Sigmoid colon (tissue), 7 donors: ENCODE measurements around the gene DNAH9. TPM values are rescaled to one million over a fixed set of nuclear protein-coding genes. Genes with fewer than 3 reads are reported as not detected.

ENCODE experiments used
- DNase-seq: peaks from one replicate; pipeline ENCODE4 v3.0.0-alpha.2; 2019
- H3K27ac ChIP-seq, 4 donors: fragments of 200-600 bp; sonication (generic); one replicate each; pipeline ENCODE4 v1.5.1; 2016 to 2019; ENCODE audit warnings: mild to moderate bottlenecking in 1 of 4
- H3K27me3 ChIP-seq, 3 donors: fragments of 200-600 bp; sonication (generic); one replicate each; pipeline ENCODE4 v1.5.1; 2019; ENCODE audit warnings: mild to moderate bottlenecking in 1 of 3
- H3K36me3 ChIP-seq, 4 donors: fragments of 200-600 bp; sonication (generic); one replicate each; pipeline ENCODE4 v1.5.1; 2016 to 2019
- H3K4me1 ChIP-seq, 4 donors: fragments of 200-600 bp; sonication (generic); one replicate each; pipeline ENCODE4 v1.5.1; 2017 to 2019
- H3K4me3 ChIP-seq, 4 donors: fragments of 200-600 bp; sonication (generic); one replicate each; pipeline ENCODE4 v1.5.1; 2017 to 2019; ENCODE audit warnings: mild to moderate bottlenecking in 2 of 4, moderate library complexity in 1 of 4
- H3K9me3 ChIP-seq, 4 donors: fragments of 200-600 bp in 3 of 4; sonication (generic) in 3 of 4; one replicate each; pipeline versions ENCODE4 v1.5.1 to v1.6.1; 2013 to 2019
- CTCF ChIP-seq, 4 experiments: fragments of 450-650 bp in 3 of 4; fragments of 200-600 bp in 1 of 4; IDR thresholded peaks; one replicate each; pipeline ENCODE4 v1.5.1; 2016 to 2019; ENCODE audit warnings: antibody characterized with exemption in 4 of 4, mild to moderate bottlenecking in 3 of 4, moderate library complexity in 2 of 4
- EP300 ChIP-seq, 4 donors: sonication (generic); formaldehyde crosslinking; IDR thresholded peaks; one replicate each; pipeline ENCODE4 v1.6.1; 2017; ENCODE audit warnings: antibody characterized with exemption in 4 of 4
- POLR2A ChIP-seq, 2 donors: fragments of 450-650 bp; IDR thresholded peaks; one replicate each; pipeline ENCODE4 v1.6.1; 2016; ENCODE audit warnings: antibody characterized with exemption in 2 of 2, mild to moderate bottlenecking in 2 of 2, moderate library complexity in 2 of 2
- POLR2AphosphoS5 ChIP-seq, 4 donors: sonication (generic); formaldehyde crosslinking; IDR thresholded peaks; one replicate each; pipeline ENCODE4 v1.6.1; 2017; ENCODE audit warnings: antibody characterized with exemption in 4 of 4
- WGBS, 2 donors: extraction: QIAGEN DNeasy Blood & Tissue Kit; methylation state at CpG; one replicate each; pipeline ENCODE4 v1.1.7; 2013; 5-methylcytosine and 5-hydroxymethylcytosine counted together
- intact Hi-C: fragments of 100-400 bp; cut with DNase I; formaldehyde crosslinking; loops from one replicate; pipeline ENCODE4 v1.15.1; 2023
- polyA plus RNA-seq, 3 donors: library from polyadenylated mRNA; stranded (reverse); fragments of 200-250 nt; gene quantifications; one replicate each; pipeline ENCODE4 v1.2.3, GENCODE V29; 2013
- total RNA-seq, 4 donors: library from RNA; depleted of rRNA; stranded (reverse); fragments of >200 nt; gene quantifications; one replicate each; pipeline ENCODE4 v1.1.0, GENCODE V29; 2016
- donor health status: healthy with polysubstance abuse.
- donor health status: Bipolar disorder and iron deficiency.
- donor health status: healthy.

Gene DNAH9
- total and polyA plus RNA-seq, 7 donors = under 0.01 to 3.0 (median 0.27) TPM; not detected in 2

GRCh38 chr17:11803231-11803969 lies 205.1 kb downstream of the DNAH9 start:
- intact Hi-C loops = no loop called here
- H3K27ac ChIP-seq = no peak overlapping the region
- H3K4me1 ChIP-seq = no peaks in the 10 kb centered on the region
- H3K9me3 ChIP-seq = no peaks in the 10 kb centered on the region
- no peak overlapping the region for H3K4me3 ChIP-seq
- DNase-seq = no peak
- TF ChIP-seq POLR2AphosphoS5 (IDR thresholded peaks at IDR 0.05) = no peak
- TF ChIP-seq CTCF (IDR thresholded peaks at IDR 0.05) = no peak
- no peak for TF ChIP-seq POLR2A (IDR thresholded peaks at IDR 0.05)
- TF ChIP-seq EP300 (IDR thresholded peaks at IDR 0.05) = no peak
- no peaks in the 10 kb centered on the region for H3K36me3 ChIP-seq
- H3K27me3 ChIP-seq = no peaks in the 10 kb centered on the region
- 68 to 77% methylated on average over 9 of the region's 9 CpGs for WGBS, 2 donors

- TF ChIP-seq EP300 (IDR thresholded peaks at IDR 0.05) (no peak), POLR2AphosphoS5 (IDR thresholded peaks at IDR 0.05) (no peak), CTCF (IDR thresholded peaks at IDR 0.05) (no peak), POLR2A (IDR thresholded peaks at IDR 0.05) (no peak)
- Histone ChIP-seq H3K27me3 (no peaks in the 10 kb centered on the region), H3K4me3 (no peak overlapping the region), H3K9me3 (no peaks in the 10 kb centered on the region), H3K36me3 (no peaks in the 10 kb centered on the region), H3K4me1 (no peaks in the 10 kb centered on the region), H3K27ac (no peak overlapping the region)
- 76 to 84% methylated on average over 6 of the region's 6 CpGs for WGBS, 2 donors
- intact Hi-C loops = no loop called here
- DNase-seq = no peak
Observed at GRCh38 chr17:11805138-11805537, 206.9 kb downstream of the DNAH9 start.

GRCh38 chr17:11805952-11806351 lies 207.7 kb downstream of the DNAH9 start:
- Histone ChIP-seq H3K36me3 (no peaks in the 10 kb centered on the region), H3K27me3 (no peaks in the 10 kb centered on the region), H3K9me3 (no peaks in the 10 kb centered on the region), H3K4me1 (no peaks in the 10 kb centered on the region), H3K27ac (no peak overlapping the region), H3K4me3 (no peak overlapping the region)
- WGBS, 2 donors = 95 to 97% methylated on average over 7 of the region's 7 CpGs
- TF ChIP-seq POLR2A (IDR thresholded peaks at IDR 0.05) (no peak), CTCF (IDR thresholded peaks at IDR 0.05) (no peak), POLR2AphosphoS5 (IDR thresholded peaks at IDR 0.05) (no peak), EP300 (IDR thresholded peaks at IDR 0.05) (no peak)
- intact Hi-C loops = no loop called here
- no peak for DNase-seq

- Histone ChIP-seq H3K36me3 (no peaks in the 10 kb centered on the region), H3K9me3 (no peaks in the 10 kb centered on the region), H3K27ac (no peak overlapping the region), H3K27me3 (no peaks in the 10 kb centered on the region), H3K4me3 (no peak overlapping the region), H3K4me1 (no peaks in the 10 kb centered on the region)
- DNase-seq = no peak
- TF ChIP-seq POLR2AphosphoS5 (IDR thresholded peaks at IDR 0.05) (no peak), CTCF (IDR thresholded peaks at IDR 0.05) (no peak), EP300 (IDR thresholded peaks at IDR 0.05) (no peak), POLR2A (IDR thresholded peaks at IDR 0.05) (no peak)
- 81 to 83% methylated on average over 7 of the region's 7 CpGs for WGBS, 2 donors
- intact Hi-C loops = no loop called here
Observed at GRCh38 chr17:11807606-11808005, 209.3 kb downstream of the DNAH9 start.

GRCh38 chr17:11813278-11813677 lies 215.0 kb downstream of the DNAH9 start:
- Histone ChIP-seq H3K36me3 (no peaks in the 10 kb centered on the region), H3K4me3 (no peak overlapping the region), H3K27ac (no peak overlapping the region), H3K9me3 (no peaks in the 10 kb centered on the region), H3K4me1 (no peaks in the 10 kb centered on the region), H3K27me3 (no peaks in the 10 kb centered on the region)
- intact Hi-C loops = no loop called here
- TF ChIP-seq CTCF (IDR thresholded peaks at IDR 0.05) = no peak
- TF ChIP-seq EP300 (IDR thresholded peaks at IDR 0.05) = no peak
- no peak for TF ChIP-seq POLR2AphosphoS5 (IDR thresholded peaks at IDR 0.05)
- WGBS, 2 donors = 87 to 90% methylated on average over 4 of the region's 4 CpGs
- DNase-seq = no peak
